Fibroblast of villous mesenchyme (primary cell): ENCODE data around the gene RPTN. TPM values are rescaled to one million over a fixed set of nuclear protein-coding genes. Genes with fewer than 3 reads are reported as not detected.

Source experiments
- DNase-seq: peaks from one replicate; pipeline ENCODE4 v3.0.0-alpha.2; 2010; ENCODE audit warnings: low read depth
- H3K4me3 ChIP-seq: 2 replicates; pipeline ENCODE4 v1.5.1; 2011; ENCODE audit warnings: low read depth, mild to moderate bottlenecking, low read length
- CTCF ChIP-seq: IDR thresholded peaks from 2 replicates; pipeline ENCODE4 v1.5.1; 2012; ENCODE audit warnings: low read depth, mild to moderate bottlenecking, low read length; ENCODE audit not compliant: insufficient read depth
- total RNA-seq: library from RNA; depleted of rRNA; stranded (reverse); fragments of >200 nt; gene quantifications from 2 replicates; pipeline ENCODE4 v1.2.3, GENCODE V29; 2012

The RPTN gene
- total RNA-seq, 1 donor, result not detected

GRCh38 chr1:152189657-152190442 is 30.8 kb upstream of the RPTN start:
- DNase-seq, result peak; percentile 47
- H3K4me3 ChIP-seq, result no peak overlapping the region
- TF ChIP-seq CTCF, result peak; percentile 80

GRCh38 chr1:152188673-152189591 is 29.9 kb upstream of the RPTN start:
- peak; percentile 62 for TF ChIP-seq CTCF
- peak; percentile 34 for DNase-seq
- peak overlapping the region; percentile 42 for H3K4me3 ChIP-seq

DNA sequence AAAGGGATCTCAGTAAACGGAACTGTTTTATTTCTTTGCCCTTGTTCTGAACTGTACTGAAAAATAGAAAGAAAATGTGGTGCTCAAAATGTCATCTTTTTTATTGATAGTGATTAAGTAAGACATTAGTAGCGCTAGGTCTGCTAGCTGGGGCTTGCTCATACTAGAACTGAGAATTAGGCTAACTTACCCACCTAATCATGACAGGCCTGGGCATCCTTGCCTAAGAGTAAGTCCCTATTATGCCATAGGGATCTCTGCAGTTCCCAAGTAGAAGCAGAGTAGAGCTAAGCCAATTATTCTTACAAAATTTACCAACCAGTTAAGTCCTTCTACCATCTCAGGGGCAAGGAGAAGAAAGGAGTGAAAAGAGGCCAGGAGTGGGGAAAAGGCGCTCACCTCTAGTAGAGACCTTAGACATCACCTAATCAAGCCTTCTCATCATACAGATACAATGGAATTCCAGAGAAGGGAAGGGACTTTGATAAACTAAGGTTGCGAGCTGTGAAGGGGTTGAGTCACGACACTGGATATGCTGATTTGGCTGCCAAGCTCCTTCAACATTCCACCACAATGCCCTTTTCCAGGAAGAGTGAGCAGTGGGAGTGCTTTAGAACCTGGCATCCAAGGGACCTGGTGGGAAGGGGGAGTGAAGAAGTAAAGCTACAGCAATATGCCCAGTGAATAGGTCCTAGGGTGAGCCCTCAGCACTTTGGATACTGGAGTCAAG is 27.7 kb upstream of the RPTN start:
- TF ChIP-seq CTCF, result no peak
- no peak for DNase-seq
- no peak overlapping the region for H3K4me3 ChIP-seq

DNA sequence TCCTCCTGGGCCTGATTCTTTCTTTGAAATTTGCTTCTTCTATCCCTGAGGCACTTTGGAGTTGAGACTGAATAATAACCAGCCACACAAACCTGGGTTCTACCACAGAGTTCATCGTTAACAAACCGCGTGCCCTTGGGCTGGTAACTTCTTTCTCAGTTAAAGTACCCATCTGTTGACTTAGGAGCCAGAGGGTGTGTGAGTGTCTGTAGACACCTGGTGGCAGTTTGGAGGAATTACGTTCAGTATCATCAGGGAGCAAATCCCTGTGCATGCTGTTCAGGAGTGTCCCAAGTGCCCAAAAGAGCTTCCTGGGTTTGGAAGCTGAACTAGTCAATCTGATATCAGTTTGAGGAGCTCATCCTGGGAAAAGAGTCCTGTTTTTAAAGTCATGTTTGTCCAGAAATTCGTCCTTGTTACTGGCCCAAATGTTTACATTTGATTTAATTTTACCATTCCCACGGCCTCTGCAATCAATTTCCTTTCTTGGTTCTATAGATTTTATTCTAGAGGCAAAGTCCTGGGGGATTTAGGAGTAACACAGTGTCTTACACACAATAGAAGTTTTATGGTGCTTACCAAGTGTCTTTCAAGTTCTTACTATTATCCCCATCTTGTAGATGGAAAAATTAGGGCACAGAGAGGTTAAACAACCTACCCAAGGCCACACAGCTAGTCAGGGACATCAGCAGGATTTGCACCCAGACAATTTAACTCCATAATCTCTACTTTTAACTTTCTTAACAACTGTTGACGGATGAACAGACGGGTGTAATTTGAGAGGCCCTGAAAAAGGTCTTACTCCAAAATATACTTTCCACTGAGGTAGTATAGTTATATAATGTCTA is 26.7 kb upstream of the RPTN start:
- peak; percentile 68 for DNase-seq
- H3K4me3 ChIP-seq, result no peak overlapping the region
- TF ChIP-seq CTCF, result peak; percentile 89

- no peak for TF ChIP-seq CTCF
- DNase-seq, result peak; percentile 30
- no peak overlapping the region for H3K4me3 ChIP-seq
These were observed 23.9 kb upstream of the RPTN start for GRCh38 chr1:152182944-152183361.

DNA sequence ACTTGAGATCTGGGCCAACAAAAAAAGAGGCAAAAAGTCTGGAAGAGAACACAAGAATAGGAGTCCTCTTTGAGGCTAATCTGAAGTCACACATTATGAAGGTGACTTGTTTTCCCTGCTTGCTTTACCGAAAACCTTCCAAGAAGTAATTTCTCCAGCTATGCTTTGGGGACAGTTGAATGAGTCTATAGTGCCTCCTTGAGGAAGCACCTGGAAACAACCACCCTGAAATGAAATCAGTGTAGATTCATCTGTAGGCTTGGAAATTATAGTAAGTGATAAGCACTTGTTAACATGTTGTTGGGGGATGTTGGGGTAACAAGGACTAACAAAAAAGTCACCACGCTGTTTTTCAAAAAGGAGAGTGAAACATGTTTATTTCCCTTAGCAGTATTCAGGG is 23.4 kb upstream of the RPTN start:
- TF ChIP-seq CTCF, result peak; percentile 52
- peak; percentile 26 for DNase-seq
- no peak overlapping the region for H3K4me3 ChIP-seq
